Ishikawa (cell line): ENCODE data around the gene SLC25A13.

Source experiments
- CEBPB ChIP-seq: IDR thresholded peaks from 2 replicates; pipeline ENCODE4 v1.6.1; 2012
- CREB1 ChIP-seq: IDR thresholded peaks from 2 replicates; pipeline ENCODE4 v1.6.1; 2012; ENCODE audit warnings: low read depth
- EP300 ChIP-seq: IDR thresholded peaks from 2 replicates; pipeline ENCODE4 v1.6.1; 2012; ENCODE audit warnings: borderline replicate concordance
- FOXM1 ChIP-seq: IDR thresholded peaks from 2 replicates; pipeline ENCODE4 v1.6.1; 2012; ENCODE audit warnings: low read depth, borderline replicate concordance
- NFIC ChIP-seq: IDR thresholded peaks from 2 replicates; pipeline ENCODE4 v1.6.1; 2012
- TF ChIP-seq, protein P1 (sequence below): IDR thresholded peaks from 2 replicates; pipeline ENCODE4 v1.6.1; 2012; ENCODE audit warnings: low read depth, mild to moderate bottlenecking

DNA sequence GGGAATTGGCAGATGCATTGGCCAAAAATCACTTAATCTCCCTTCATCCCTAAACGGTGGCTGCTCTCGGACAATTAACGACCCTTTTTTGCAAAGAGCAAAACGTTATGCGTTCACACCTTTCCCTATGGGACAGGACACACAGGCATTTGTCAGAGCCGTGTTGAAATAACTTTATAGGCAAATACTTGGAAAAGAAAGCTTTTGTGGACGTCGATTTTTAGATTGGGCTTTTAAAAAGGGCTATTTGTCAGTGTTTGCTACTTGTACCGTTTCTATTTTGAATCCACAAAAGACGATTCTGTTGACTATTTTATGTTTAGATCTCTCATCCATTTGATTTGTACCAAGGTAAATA lies 245.6 kb downstream of the SLC25A13 start:
- TF ChIP-seq CREB1 (no peak), CEBPB (no peak), NFIC (no peak), EP300 (no peak), FOXM1 (no peak)
- TF ChIP-seq, protein P1, sequence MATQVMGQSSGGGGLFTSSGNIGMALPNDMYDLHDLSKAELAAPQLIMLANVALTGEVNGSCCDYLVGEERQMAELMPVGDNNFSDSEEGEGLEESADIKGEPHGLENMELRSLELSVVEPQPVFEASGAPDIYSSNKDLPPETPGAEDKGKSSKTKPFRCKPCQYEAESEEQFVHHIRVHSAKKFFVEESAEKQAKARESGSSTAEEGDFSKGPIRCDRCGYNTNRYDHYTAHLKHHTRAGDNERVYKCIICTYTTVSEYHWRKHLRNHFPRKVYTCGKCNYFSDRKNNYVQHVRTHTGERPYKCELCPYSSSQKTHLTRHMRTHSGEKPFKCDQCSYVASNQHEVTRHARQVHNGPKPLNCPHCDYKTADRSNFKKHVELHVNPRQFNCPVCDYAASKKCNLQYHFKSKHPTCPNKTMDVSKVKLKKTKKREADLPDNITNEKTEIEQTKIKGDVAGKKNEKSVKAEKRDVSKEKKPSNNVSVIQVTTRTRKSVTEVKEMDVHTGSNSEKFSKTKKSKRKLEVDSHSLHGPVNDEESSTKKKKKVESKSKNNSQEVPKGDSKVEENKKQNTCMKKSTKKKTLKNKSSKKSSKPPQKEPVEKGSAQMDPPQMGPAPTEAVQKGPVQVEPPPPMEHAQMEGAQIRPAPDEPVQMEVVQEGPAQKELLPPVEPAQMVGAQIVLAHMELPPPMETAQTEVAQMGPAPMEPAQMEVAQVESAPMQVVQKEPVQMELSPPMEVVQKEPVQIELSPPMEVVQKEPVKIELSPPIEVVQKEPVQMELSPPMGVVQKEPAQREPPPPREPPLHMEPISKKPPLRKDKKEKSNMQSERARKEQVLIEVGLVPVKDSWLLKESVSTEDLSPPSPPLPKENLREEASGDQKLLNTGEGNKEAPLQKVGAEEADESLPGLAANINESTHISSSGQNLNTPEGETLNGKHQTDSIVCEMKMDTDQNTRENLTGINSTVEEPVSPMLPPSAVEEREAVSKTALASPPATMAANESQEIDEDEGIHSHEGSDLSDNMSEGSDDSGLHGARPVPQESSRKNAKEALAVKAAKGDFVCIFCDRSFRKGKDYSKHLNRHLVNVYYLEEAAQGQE, result no peak
